LNCAP (cell line): ENCODE data around the gene MKKS.

Source experiments
- CTCF ChIP-seq: fragments of 450-650 bp; IDR thresholded peaks from 2 replicates; pipeline ENCODE4 v1.5.1; 2017; ENCODE audit warnings: mild to moderate bottlenecking

MKKS gene

DNA sequence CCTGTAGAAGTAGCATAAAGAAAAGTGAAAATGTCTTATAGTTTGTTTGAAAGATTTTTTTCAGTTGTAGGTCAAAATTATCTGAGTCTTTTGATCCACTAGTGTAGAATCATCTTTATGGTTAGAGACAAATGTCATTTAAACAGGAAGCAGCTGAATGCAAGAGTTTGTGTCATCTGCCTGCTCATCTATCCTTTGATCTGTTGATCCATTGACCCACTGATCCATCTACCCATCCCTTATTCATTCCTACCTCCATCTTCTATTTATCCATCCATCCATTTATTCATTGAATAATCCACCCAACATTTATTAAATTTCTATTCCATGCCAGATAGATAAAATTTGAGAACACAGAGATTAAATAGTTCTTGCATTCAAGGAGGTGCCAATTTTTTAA, 62.6 kb downstream of the MKKS start:
- no peak for TF ChIP-seq CTCF

- TF ChIP-seq CTCF: no peak
These were observed 63.7 kb downstream of the MKKS start for GRCh38 chr20:10370091-10370887.

DNA sequence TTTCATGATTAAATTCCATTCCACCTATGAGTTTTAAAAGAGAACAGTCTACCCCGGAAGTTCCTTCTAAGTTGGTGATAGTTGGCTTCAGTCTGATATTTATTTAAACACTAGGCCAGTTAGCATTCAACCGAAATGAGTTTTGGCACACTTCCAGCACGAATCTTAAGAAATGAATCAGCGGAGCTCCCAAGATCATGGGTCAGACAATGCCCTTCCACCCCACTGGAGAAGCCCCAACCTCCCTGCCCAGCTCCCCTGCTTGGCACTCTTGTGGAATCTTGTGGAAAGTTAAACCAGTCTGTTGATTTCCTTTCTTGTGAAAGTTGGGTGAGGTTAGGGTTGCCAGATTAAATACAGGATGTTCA, 64.3 kb downstream of the MKKS start:
- no peak for TF ChIP-seq CTCF

- no peak for TF ChIP-seq CTCF
These were observed 65.3 kb downstream of the MKKS start for GRCh38 chr20:10368702-10369041.

DNA sequence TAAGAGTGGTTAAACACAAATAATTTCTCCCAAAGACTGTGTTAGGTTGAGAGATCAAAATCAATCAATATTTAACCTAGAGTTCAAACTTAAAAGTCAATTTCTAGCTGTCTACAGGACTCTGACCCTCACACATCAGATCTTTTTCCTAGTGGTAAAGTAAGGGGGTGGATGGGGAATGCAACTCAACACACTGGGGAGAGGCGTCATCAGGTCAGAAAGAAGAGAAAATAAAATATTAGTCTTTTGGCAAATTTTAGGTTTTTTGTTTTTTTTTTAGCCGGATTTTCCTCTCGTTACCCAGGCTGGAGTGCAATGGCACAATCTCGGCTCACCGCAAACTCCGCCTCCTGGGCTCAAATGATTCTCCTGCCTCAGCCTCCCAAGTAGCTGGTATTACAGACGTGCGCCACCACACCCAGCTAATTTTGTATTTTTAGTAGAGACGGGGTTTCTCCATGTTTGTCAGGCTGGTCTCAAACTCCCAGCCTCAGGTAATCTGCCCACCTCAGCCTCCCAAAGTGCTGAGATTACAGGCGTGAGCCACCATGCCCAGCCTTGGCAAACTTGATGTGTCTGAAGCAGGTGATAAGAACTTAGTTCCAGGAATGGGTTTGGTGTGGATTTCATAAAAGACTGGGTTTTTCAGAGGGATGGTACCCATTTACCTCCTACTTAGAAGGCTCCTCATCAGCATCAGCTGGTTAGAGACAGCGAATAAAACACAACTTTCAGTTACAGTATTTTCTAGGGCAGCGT, 65.9 kb downstream of the MKKS start:
- no peak for TF ChIP-seq CTCF

DNA sequence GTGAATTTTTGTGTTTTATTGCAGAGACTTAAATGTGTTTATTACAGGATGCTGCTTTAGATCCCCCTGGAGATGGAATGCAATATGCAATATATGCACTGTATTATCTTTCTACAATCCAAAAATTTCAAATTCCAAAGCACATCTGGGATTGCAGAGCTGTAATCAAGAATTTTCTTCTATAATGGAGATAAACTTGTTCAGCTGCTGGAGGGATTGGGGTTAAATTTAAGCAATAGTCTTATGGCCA, 66.4 kb downstream of the MKKS start:
- TF ChIP-seq CTCF: no peak

DNA sequence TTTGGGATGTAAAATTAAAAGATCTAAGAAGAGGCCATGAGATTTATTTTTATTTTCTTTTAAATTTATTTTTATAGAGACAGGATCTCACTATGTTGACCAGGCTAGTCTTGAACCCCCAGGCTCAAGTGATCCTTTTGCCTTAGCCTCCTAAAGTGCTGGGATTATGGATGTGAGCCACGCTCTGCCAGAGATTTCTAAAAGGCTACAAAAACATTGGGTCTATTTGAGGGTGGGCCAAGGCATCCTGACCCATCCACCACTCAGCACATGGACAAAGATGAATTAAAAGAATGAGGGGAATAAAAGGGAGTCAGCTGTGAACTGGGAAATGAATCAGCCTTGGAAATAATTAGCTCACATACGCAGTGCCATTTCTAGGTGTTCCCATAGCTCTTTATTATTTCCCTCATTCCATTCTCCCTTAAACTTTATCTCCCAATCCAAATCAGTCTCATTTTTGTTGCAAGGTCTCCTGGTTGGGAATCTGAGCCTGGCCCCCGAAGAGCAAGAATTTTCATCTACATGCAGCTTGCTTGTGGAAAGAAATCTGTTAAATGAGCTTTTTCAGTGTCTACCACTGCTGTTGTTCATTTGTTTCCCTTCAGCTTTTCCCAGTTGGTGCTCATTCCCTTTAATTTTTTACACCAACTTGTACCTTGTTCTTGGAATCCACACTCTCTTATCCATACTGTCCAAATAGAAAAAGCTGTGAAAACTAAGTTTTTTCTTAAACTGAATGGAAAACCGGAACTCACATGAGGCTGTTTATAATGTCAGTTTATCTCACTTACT, 66.9 kb downstream of the MKKS start:
- TF ChIP-seq CTCF: no peak
